ENCODE measurements around the gene KRT222.

KRT222 gene

GRCh38 chr17:40616592-40616991 is 48.4 kb downstream of the KRT222 start:
- in situ Hi-C loops (cut with MboI; ENCODE audit: low sequenced_read_pairs) = no loop called here

GRCh38 chr17:40615841-40616476 is 49.0 kb downstream of the KRT222 start:
- in situ Hi-C loops (cut with MboI; ENCODE audit: low sequenced_read_pairs) = no loop called here

GRCh38 chr17:40615068-40615840 is 49.7 kb downstream of the KRT222 start:
- in situ Hi-C loops (cut with MboI; ENCODE audit: low sequenced_read_pairs) = no loop called here

- in situ Hi-C loops (cut with MboI; ENCODE audit: low sequenced_read_pairs) = no loop called here
These were observed 50.4 kb downstream of the KRT222 start for GRCh38 chr17:40614431-40615067.

GRCh38 chr17:40613467-40614154 is 51.4 kb downstream of the KRT222 start:
- in situ Hi-C loops (cut with MboI; ENCODE audit: low sequenced_read_pairs) = no loop called here

GRCh38 chr17:40612599-40613244 is 52.3 kb downstream of the KRT222 start:
- in situ Hi-C loops (cut with MboI; ENCODE audit: low sequenced_read_pairs) = no loop called here

GRCh38 chr17:40611840-40612474 is 53.0 kb downstream of the KRT222 start:
- in situ Hi-C loops (cut with MboI; ENCODE audit: low sequenced_read_pairs) = no loop called here

GRCh38 chr17:40610359-40610758 is 54.6 kb downstream of the KRT222 start:
- in situ Hi-C loops (cut with MboI; ENCODE audit: low sequenced_read_pairs) = no loop called here

- in situ Hi-C loops (cut with MboI; ENCODE audit: low sequenced_read_pairs) = no loop called here
These were observed 56.9 kb downstream of the KRT222 start for GRCh38 chr17:40608061-40608581.

- in situ Hi-C loops (cut with MboI; ENCODE audit: low sequenced_read_pairs) = no loop called here
These were observed 57.3 kb downstream of the KRT222 start for GRCh38 chr17:40607641-40608040.

- in situ Hi-C loops (cut with MboI; ENCODE audit: low sequenced_read_pairs) = no loop called here
These were observed 58.2 kb downstream of the KRT222 start for GRCh38 chr17:40606548-40607353.

- in situ Hi-C loops (cut with MboI; ENCODE audit: low sequenced_read_pairs) = no loop called here
These were observed 59.7 kb downstream of the KRT222 start for GRCh38 chr17:40605306-40605705.

All from HL-60/S4 (cell line).